HT1080 (cell line): ENCODE results near the gene RASGRF2. TPM values are rescaled to one million over a fixed set of nuclear protein-coding genes. Genes with fewer than 3 reads are reported as not detected.

Experiments used
- DNase-seq: peaks from one replicate; pipeline ENCODE4 v3.0.0-alpha.2; 2015; ENCODE audit warnings: low read depth
- polyA plus RNA-seq, 2 experiments: library from polyadenylated mRNA; depleted of rRNA; stranded (reverse); fragments of >200 nt; gene quantifications; 2 replicates each; pipeline ENCODE4 v1.2.3, GENCODE V29; 2015
- total RNA-seq: library from RNA; depleted of rRNA; stranded (reverse); fragments of >200 nt; shearing (Covaris generic); gene quantifications from 2 replicates; pipeline ENCODE4 v1.2.3, GENCODE V29; 2014; rRNA removed

Gene RASGRF2
- total RNA-seq: 6.4 and 6.6 TPM in 2 replicates
- 4.7 and 5.7 TPM in 2 replicates for polyA plus RNA-seq (2015; cell fraction: cytosol; rRNA removed)
- 6.0 and 7.5 TPM in 2 replicates for polyA plus RNA-seq (2015; cell fraction: nucleus; rRNA removed)

DNA sequence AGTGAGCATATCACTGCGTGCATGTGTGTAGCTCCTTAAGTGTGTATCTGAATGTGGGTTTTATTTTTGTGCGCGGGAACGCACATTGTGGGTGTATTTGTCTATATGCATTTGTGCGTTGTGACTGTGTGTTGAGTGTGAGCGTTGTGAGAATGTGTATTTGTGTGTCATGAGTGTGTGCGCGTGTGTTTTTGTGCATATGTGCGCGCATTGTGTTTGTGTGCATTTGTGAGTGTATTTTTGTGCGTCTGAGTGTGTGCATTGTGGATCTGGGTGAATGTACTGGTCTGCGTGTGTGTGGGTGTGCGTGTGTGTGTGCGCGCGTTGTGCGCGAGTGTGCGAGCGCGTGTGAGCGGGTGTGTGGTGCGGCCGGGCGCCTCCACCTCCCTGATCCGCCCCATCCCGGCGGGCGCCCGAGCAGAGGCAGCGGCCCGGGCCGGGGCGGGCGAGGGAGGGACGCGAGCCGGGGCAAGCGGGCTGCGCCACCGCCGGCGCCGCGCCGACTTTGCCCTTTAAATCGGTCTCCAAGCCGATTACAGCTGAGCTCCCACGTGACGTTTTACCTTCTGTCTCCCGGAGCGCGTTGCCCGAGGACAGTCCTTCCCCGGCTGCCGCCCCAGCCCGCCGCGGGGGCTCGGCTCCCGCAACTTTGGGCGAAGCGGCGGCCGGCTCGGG, at the start of gene RASGRF2:
TSS of gene RASGRF2 (plus strand) at position 596 of the 675 bp plus-strand sequence. CDS start 376 bp downstream, outside the sequence.
- DNase-seq: peak; percentile 38

- DNase-seq: no peak
Measured at GRCh38 chr5:80912479-80912878, 47.7 kb upstream of the RASGRF2 start.

DNA sequence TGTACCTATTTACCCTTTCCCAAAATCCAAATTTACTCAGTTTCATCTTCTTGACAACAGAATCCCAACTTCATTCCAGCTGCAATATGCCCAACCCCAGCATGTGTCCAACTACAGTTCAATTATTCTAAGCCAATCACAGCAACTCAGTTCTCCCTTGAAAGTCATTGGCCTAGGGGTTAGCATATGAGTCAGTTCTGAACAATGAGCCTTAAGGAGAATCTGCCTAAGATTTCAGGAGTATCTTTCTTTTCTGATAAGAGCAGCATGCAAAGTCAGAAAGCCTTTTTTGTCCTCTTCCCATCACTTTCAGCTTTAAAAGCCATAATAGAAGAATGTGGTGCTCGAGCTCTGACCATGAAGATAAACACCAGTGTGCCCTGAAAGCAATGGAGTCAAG, 44.4 kb upstream of the RASGRF2 start:
- DNase-seq: no peak

DNA sequence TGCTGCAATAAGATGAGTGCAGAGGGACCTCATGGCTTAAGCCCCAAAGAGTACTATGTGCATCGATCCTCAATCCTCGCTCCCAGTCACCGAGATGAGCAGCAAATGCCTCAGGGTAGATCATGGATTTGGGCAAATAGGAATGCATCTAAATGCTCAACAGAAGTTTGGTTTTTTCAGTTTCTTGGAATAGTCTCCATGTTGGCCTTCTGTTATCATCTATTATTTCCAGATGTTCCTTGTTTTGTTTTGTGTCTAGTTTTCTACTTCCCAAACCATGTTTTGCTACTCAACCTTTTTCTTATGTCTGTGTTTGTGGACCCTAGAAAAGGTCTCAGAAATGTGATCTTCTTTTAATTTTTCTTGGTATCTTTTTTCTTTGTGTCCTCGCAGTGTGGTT, 43.5 kb upstream of the RASGRF2 start:
- DNase-seq: no peak

GRCh38 chr5:80917631-80918030, 42.5 kb upstream of the RASGRF2 start:
- DNase-seq: no peak

DNA sequence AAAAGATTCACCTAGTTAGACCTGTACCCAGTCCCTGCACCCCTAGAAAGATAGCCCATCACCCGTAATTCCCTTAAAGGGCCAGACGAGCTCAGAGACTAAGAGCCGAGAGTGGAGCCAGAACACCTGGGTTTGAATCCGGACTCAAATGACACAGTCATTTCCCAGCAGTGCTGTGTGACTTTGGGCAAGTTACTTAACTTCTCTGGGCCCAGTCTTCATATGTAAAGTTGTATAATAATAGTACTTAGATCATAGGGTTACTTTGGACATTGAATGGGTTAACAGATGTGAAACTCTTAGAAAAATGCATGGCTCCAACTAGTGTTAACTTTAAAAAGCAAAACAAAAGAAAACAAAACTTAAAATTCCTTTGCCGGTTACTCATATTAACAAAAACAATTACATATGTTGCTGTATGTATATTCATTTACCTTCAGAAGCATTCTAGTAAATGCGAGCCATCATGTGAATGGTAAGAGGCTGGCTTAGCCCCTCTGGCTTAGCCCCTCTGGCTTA, 40.4 kb upstream of the RASGRF2 start:
- DNase-seq: no peak

DNA sequence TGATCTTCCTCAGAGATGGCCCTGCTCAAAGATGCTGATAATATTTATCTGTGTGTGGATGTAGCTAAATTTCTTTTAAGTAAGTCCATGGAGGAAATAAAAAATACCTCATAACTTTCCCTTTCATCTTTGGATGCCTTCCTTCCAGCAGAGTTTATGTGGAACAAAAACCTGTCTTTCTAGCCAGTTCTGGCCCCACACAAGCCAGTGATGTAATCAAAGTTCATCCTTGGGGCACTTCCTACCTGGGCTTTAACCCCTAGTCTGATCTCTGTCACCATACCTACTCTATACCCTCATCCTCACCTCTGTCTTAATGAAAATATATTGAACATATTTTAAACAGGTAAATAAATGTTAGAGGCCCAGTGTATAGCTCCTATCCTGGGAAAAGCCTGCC, 39.8 kb upstream of the RASGRF2 start:
- DNase-seq: no peak

GRCh38 chr5:80921026-80921425, 39.1 kb upstream of the RASGRF2 start:
- DNase-seq: no peak

GRCh38 chr5:80925931-80926330, 34.2 kb upstream of the RASGRF2 start:
- DNase-seq: no peak

- DNase-seq: no peak
Measured at GRCh38 chr5:80926536-80926935, 33.6 kb upstream of the RASGRF2 start.

GRCh38 chr5:80926979-80927656, 33.0 kb upstream of the RASGRF2 start:
- no peak for DNase-seq

DNA sequence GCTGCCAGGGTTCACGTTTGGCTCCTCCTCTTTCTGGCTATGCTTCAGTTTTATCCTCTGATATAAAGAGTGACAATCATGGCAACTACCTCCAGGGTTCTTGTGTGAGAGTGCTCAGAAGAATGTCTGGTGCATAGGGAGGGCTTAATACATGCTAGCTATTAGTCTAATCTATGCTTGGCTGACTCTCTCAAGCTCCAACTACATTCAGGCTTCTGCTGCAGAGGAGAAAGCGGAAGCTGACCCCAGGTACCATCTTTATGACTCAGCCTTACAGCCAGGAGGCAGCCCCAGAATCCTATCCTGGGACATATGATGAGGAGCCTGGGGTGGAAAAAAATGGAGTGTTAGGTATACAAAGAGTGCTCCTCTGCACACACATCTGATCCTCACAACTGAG, 32.1 kb upstream of the RASGRF2 start:
- no peak for DNase-seq

- DNase-seq: no peak
Measured at GRCh38 chr5:80930940-80931339, 29.2 kb upstream of the RASGRF2 start.

- no peak for DNase-seq
Measured at GRCh38 chr5:80931411-80931810, 28.8 kb upstream of the RASGRF2 start.

DNA sequence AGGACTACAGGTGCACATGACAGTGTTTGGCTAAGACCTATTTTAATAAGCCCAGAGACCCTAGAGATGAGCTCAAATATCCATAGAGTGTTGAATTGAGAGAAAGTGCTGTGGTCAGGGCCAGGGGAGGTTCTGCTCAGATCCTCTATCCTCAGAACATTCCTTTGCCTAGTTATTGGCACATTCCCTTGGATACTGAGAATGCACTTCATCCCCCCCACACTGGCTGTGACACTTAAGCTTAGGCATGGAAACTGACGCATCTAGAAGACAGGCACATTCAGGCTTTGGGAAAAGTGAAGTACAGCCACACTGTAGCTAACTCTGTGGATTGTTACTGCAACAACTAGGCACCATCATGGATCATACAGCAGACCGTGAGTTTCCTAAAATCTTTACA, 27.1 kb upstream of the RASGRF2 start:
- no peak for DNase-seq

DNA sequence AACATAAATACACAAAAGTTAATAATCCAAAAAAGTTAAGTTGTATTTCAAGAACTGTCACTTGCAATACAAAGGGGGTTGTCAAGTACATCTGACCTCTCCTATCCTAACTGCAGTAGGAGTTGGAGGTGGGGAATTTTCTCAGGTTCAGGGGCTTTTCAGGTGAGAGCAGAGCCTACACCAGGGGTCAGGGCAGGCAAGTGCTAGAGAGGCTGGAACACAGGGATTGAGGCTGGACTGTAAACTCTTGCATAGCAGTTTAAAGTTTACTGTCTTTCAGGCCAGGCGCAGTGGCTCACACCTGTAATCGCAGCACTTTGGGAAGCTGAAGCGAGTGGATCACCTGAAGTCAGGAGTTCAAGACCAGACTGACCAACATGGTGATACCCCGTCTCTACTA, 25.4 kb upstream of the RASGRF2 start:
- DNase-seq: no peak

DNA sequence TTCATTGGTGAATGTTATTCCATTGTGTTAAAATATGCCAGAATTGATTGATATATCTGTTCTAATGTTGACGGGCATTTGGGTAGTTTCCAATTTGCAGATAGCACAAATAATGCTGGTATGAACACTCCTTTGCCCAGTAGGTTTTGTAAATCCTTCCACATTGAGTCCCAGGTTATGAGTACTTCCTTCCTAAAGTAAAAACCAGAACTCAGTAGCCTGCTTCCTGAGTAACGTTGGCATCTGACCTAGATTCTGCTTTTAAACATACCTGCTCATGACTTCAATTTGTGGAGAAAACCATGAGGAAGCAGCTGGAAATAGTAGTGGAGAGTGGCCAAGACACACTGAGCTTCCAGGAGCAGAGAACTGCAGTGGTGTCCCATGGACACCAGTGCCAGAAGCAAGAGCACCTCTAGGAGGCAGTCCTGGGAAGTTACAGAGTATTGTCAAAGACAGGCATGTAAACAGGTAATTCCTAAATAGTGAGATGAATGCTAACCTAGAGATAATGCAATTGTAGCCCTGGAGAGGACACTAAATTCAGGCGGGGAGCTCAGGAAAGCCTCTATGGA, 24.3 kb upstream of the RASGRF2 start:
- DNase-seq: no peak

DNA sequence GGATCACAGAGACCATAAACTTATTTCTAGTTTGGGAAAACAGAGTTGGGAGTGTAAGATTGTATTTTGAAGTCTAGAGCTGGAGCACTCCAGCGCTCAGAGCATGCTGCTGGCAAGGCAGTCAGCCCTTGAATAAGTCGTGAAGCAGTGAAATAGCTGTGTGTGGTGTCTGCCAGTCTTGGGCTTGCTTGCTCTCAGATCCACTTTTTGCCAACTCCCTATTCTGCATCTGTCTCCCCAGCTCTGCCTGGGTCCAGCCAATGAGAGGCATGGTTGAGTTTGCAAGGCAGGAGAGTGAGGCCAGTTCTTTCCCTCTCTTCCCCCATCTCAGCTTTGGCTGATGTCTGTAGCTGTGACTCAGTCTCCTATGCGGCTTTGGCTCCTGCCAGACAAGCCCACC, 23.3 kb upstream of the RASGRF2 start:
- DNase-seq: no peak

DNA sequence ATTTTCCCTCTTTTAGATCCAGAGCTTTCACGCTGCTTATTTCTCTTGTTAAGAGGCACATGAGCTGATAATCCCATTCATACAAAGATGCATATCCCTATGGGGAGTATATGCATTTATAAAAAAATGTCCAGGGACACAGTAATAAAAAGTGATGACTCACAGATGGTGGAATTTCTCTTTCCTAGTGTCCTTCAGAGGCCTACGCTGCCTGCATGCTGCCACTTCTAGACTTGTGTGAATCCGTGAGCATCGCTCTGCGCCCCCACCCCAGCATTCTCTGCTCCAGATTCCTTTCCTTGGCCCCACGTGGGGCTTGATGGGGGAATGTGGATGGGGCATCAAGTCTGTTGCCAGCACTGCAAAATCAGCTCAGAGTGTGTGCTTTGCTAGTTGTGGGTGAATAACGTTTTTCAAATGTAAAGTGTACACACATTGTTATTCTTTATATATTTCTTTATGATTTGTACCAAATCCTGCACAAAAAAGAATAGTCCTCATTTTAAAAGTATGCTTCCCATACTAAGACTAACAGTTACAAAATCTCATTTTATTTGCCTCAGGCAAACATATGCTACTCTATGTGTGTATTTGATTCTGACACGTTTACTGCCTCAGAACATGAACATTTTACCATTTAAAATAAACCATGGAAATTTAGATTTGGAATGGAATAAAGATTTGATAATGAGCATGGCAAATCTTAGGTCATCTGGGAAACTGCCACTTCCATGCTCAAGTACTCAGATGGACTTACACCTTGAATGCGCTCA, 22.4 kb upstream of the RASGRF2 start:
- DNase-seq: peak; percentile 42

DNA sequence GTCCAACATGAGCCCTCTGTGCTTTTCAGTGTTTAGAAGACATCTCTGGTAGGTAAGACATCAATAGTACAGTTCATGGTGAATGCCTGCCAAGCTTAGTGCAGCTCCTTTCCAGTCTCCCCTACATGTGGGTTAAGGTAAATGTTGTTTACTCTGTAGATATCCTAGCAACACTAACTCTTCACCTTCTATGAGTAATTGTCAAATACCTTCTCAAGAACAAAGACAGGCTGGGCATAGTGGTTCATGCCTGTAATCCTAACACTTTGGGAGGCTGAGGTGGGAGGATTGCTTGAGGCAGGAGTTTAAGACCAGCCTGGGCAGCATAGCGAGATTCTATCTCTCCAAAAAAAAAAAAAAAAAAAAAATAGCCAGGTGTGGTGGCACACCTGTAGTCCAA, 18.7 kb upstream of the RASGRF2 start:
- DNase-seq: no peak

GRCh38 chr5:80951366-80951765, 8.8 kb upstream of the RASGRF2 start:
- no peak for DNase-seq

- DNase-seq: no peak
Measured at GRCh38 chr5:80953587-80953986, 6.6 kb upstream of the RASGRF2 start.
